Thyroid gland (tissue), 4 donors: Measurements from ENCODE around the gene PDLIM4. TPM values are rescaled to one million over a fixed set of nuclear protein-coding genes. Genes with fewer than 3 reads are reported as not detected.

Experiments used
- DNase-seq, 2 donors: peaks; one replicate each; pipeline ENCODE4 v3.0.0-alpha.2; 2019
- H3K27ac ChIP-seq, 3 donors: fragments of 200-600 bp; sonication (generic); 1 replicate in 2 of 3; 2 replicates in 1 of 3; pipeline ENCODE4 v1.5.1; 2016 to 2019; ENCODE audit warnings: mild to moderate bottlenecking in 1 of 3, moderate library complexity in 1 of 3
- H3K27me3 ChIP-seq: fragments of 200-600 bp; sonication (generic); one replicate; pipeline ENCODE4 v1.5.1; 2019
- H3K36me3 ChIP-seq, 2 donors: fragments of 200-600 bp; sonication (generic); one replicate each; pipeline ENCODE4 v1.5.1; 2016 to 2019
- H3K4me1 ChIP-seq, 2 donors: fragments of 200-600 bp; sonication (generic); one replicate each; pipeline ENCODE4 v1.5.1; 2017 to 2019
- H3K4me3 ChIP-seq, 3 donors: fragments of 200-600 bp; sonication (generic); replicated peaks in 1 of 3; 1 replicate in 2 of 3; 2 replicates in 1 of 3; pipeline ENCODE4 v1.5.1; 2016; ENCODE audit warnings: mild to moderate bottlenecking in 1 of 3
- H3K9me3 ChIP-seq: fragments of 200-600 bp; sonication (generic); one replicate; pipeline ENCODE4 v1.5.1; 2017
- CTCF ChIP-seq, 6 experiments: fragments of 200-600 bp in 3 of 6; fragments of 450-650 bp in 3 of 6; sonication (generic) in 3 of 6; IDR thresholded peaks; one replicate each; pipeline ENCODE4 v1.5.1; 2016 to 2019; ENCODE audit warnings: antibody characterized with exemption in 6 of 6, mild to moderate bottlenecking in 2 of 6, inconsistent platforms in 1 of 6, moderate library complexity in 1 of 6
- POLR2A ChIP-seq, 2 donors: fragments of 450-650 bp; IDR thresholded peaks; one replicate each; pipeline ENCODE4 v1.6.1; 2017; ENCODE audit warnings: antibody characterized with exemption in 2 of 2, mild to moderate bottlenecking in 2 of 2, moderate library complexity in 1 of 2
- WGBS, 2 donors: methylation state at CpG; one replicate each; pipeline ENCODE4 v1.1.5; 2017; 5-methylcytosine and 5-hydroxymethylcytosine counted together
- intact Hi-C: fragments of 100-400 bp; cut with DNase I; formaldehyde crosslinking; loops from one replicate; pipeline ENCODE4 v1.15.1; 2023
- total RNA-seq, 4 donors: library from RNA; depleted of rRNA; stranded (reverse); fragments of >200 nt; gene quantifications; one replicate each; pipeline ENCODE4 v1.2.3, GENCODE V29; 2016

The PDLIM4 gene
- total RNA-seq, 4 donors from 2014 or later = 6.0 to 25.4 (median 13.3) TPM

- H3K9me3 ChIP-seq = no peaks in the 10 kb centered on the region
- no peak for TF ChIP-seq CTCF (IDR thresholded peaks at IDR 0.05)
- TF ChIP-seq POLR2A (IDR thresholded peaks at IDR 0.05) = no peak
- 64 to 87% methylated on average over 3 to 6 of the region's 6 CpGs for WGBS, 2 donors
- H3K4me1 ChIP-seq = peaks cover 0 to under 1% of the 10 kb centered on the region in 2 donors
- intact Hi-C loops = no loop called here
- no peak overlapping the region for H3K27ac ChIP-seq
- no peak overlapping the region for H3K4me3 ChIP-seq
- no peak for DNase-seq
- H3K27me3 ChIP-seq = no peaks in the 10 kb centered on the region
- H3K36me3 ChIP-seq = no peaks in the 10 kb centered on the region
These were observed 43.3 kb downstream of the PDLIM4 start for GRCh38 chr5:132300577-132301343.

- Histone ChIP-seq H3K4me3 (no peak overlapping the region), H3K27ac (no peak overlapping the region), H3K4me1 (no peaks in the 10 kb centered on the region), H3K36me3 (no peaks in the 10 kb centered on the region), H3K9me3 (no peaks in the 10 kb centered on the region), H3K27me3 (no peaks in the 10 kb centered on the region)
- intact Hi-C loops = no loop called here
- 65 to 96% methylated on average over 9 to 10 of the region's 11 CpGs for WGBS, 2 donors
- no peak for DNase-seq
- TF ChIP-seq POLR2A (IDR thresholded peaks at IDR 0.05) (no peak), CTCF (IDR thresholded peaks at IDR 0.05) (no peak)
These were observed 44.1 kb downstream of the PDLIM4 start for GRCh38 chr5:132301344-132302271.

- intact Hi-C loops = no loop called here
- H3K4me3 ChIP-seq = no peak overlapping the region
- H3K27me3 ChIP-seq = no peaks in the 10 kb centered on the region
- DNase-seq = no peak
- no peaks in the 10 kb centered on the region for H3K9me3 ChIP-seq
- H3K36me3 ChIP-seq = no peaks in the 10 kb centered on the region
- WGBS, 2 donors = 91% methylated on average over 3 of the region's 3 CpGs
- H3K27ac ChIP-seq = no peak overlapping the region
- TF ChIP-seq CTCF (IDR thresholded peaks at IDR 0.05) = no peak
- no peak for TF ChIP-seq POLR2A (IDR thresholded peaks at IDR 0.05)
- H3K4me1 ChIP-seq = no peaks in the 10 kb centered on the region
These were observed 44.9 kb downstream of the PDLIM4 start for GRCh38 chr5:132302413-132302812.

GRCh38 chr5:132303589-132303988, 46.1 kb downstream of the PDLIM4 start:
- DNase-seq = no peak
- Histone ChIP-seq H3K9me3 (no peaks in the 10 kb centered on the region), H3K27ac (no peak overlapping the region), H3K4me3 (no peak overlapping the region), H3K36me3 (no peaks in the 10 kb centered on the region), H3K4me1 (no peaks in the 10 kb centered on the region), H3K27me3 (no peaks in the 10 kb centered on the region)
- intact Hi-C loops = no loop called here
- 92% methylated on average over 6 of the region's 6 CpGs for WGBS, 2 donors
- TF ChIP-seq CTCF (IDR thresholded peaks at IDR 0.05) (no peak), POLR2A (IDR thresholded peaks at IDR 0.05) (no peak)

- no peak for DNase-seq
- no peaks in the 10 kb centered on the region for H3K9me3 ChIP-seq
- no peak overlapping the region for H3K4me3 ChIP-seq
- H3K27me3 ChIP-seq = no peaks in the 10 kb centered on the region
- H3K4me1 ChIP-seq = peaks cover 0 to 2% of the 10 kb centered on the region in 2 donors
- H3K27ac ChIP-seq = no peak overlapping the region
- intact Hi-C loops = no loop called here
- no peak for TF ChIP-seq CTCF (IDR thresholded peaks at IDR 0.05)
- TF ChIP-seq POLR2A (IDR thresholded peaks at IDR 0.05) = no peak
- no peaks in the 10 kb centered on the region for H3K36me3 ChIP-seq
- WGBS, 2 donors = 91 to 94% methylated on average over 2 of the region's 2 CpGs
These were observed 47.9 kb downstream of the PDLIM4 start for GRCh38 chr5:132305420-132305819.
